Measurements from ENCODE around the gene PLEKHM2.

The PLEKHM2 gene

GRCh38 chr1:15684468-15685291 lies 560 bp downstream of the PLEKHM2 start:
- TF ChIP-seq CTCF (IDR thresholded peaks at IDR 0.05), result no peak

GRCh38 chr1:15685820-15686219 lies 1.7 kb downstream of the PLEKHM2 start:
- TF ChIP-seq CTCF (IDR thresholded peaks at IDR 0.05), result no peak

- TF ChIP-seq CTCF (IDR thresholded peaks at IDR 0.05), result no peak
Observed at GRCh38 chr1:15687446-15687845, 3.3 kb downstream of the PLEKHM2 start.

- TF ChIP-seq CTCF (IDR thresholded peaks at IDR 0.05), result no peak
Observed at GRCh38 chr1:15690317-15690716, 6.2 kb downstream of the PLEKHM2 start.

- TF ChIP-seq CTCF (IDR thresholded peaks at IDR 0.05), result no peak
Observed at GRCh38 chr1:15691434-15692032, 7.4 kb downstream of the PLEKHM2 start.

- TF ChIP-seq CTCF (IDR thresholded peaks at IDR 0.05), result no peak
Observed at GRCh38 chr1:15692121-15692682, 8.1 kb downstream of the PLEKHM2 start.

GRCh38 chr1:15693371-15693770 lies 9.3 kb downstream of the PLEKHM2 start:
- TF ChIP-seq CTCF (IDR thresholded peaks at IDR 0.05), result no peak

All from LNCAP (cell line).